Measurements from ENCODE around the gene NCF4. TPM values are rescaled to one million over a fixed set of nuclear protein-coding genes. Genes with fewer than 3 reads are reported as not detected.

The NCF4 gene
- total and polyA plus RNA-seq, 4 donors, result 6.5 to 42.4 (median 27.2) TPM

GRCh38 chr22:36831206-36831605 is 29.6 kb upstream of the NCF4 start:
- Histone ChIP-seq H3K4me3 (ENCODE audit: low read length in 2 of 2) (no peak overlapping the region), H3K27me3 (ENCODE audit: control insufficient read depth in 1 of 2, insufficient read depth in 2 of 2, low read length in 1 of 2) (peaks cover 0 to 4% of the 10 kb centered on the region in 2 donors), H3K9me3 (ENCODE audit: control insufficient read depth, low read length) (peaks cover 8% of the 10 kb centered on the region), H3K4me1 (ENCODE audit: control insufficient read depth in 1 of 2, insufficient read depth in 2 of 2, low read length in 2 of 2) (no peaks in the 10 kb centered on the region), H3K27ac (ENCODE audit: low read depth in 1 of 2, low read length in 2 of 2) (no peak overlapping the region), H3K36me3 (ENCODE audit: control insufficient read depth in 1 of 2, insufficient read depth in 2 of 2, low read length in 1 of 2) (no peaks in the 10 kb centered on the region)
- DNase-seq, result no peak
- ATAC-seq (ENCODE audit: low FRiP score), result no peak
- intact Hi-C loops (cut with DNase I), result no loop called here

GRCh38 chr22:36831717-36832116 is 29.1 kb upstream of the NCF4 start:
- 83 to 85% methylated on average over 3 of the region's 3 CpGs for WGBS, 2 donors
- intact Hi-C loops (cut with DNase I), result no loop called here
- DNase-seq (no peak), ATAC-seq (ENCODE audit: low FRiP score) (no peak)
- no peak overlapping the region for H3K4me3 ChIP-seq (ENCODE audit: low read length in 2 of 2)
- no peaks in the 10 kb centered on the region for H3K36me3 ChIP-seq (ENCODE audit: control insufficient read depth in 1 of 2, insufficient read depth in 2 of 2, low read length in 1 of 2)
- H3K4me1 ChIP-seq (ENCODE audit: control insufficient read depth in 1 of 2, insufficient read depth in 2 of 2, low read length in 2 of 2), result no peaks in the 10 kb centered on the region
- no peak overlapping the region for H3K27ac ChIP-seq (ENCODE audit: low read depth in 1 of 2, low read length in 2 of 2)
- H3K9me3 ChIP-seq (ENCODE audit: control insufficient read depth, low read length), result peaks cover 8% of the 10 kb centered on the region
- H3K27me3 ChIP-seq (ENCODE audit: control insufficient read depth in 1 of 2, insufficient read depth in 2 of 2, low read length in 1 of 2), result peaks cover 0 to 7% of the 10 kb centered on the region in 2 donors

DNA sequence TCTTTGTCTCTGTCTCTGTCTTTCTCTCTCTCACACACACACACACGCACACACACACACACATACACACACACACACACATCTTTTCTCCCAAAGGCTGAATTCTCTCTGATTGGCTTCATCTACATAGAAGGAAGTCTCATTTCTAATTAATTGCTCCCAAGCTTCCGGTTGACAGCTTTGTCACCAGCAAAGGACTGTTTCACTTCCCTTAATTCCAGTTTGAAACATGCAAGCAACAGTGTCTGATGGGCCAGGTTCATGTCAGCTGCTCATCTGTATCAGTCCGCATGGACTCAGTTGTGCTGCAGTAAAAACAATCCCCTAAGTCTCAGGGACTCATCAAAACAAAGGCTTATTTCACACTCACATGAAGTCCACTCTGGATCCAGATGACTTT is 27.7 kb upstream of the NCF4 start:
- 79 to 82% methylated on average over 3 of the region's 3 CpGs for WGBS, 2 donors
- Histone ChIP-seq H3K4me1 (ENCODE audit: control insufficient read depth in 1 of 2, insufficient read depth in 2 of 2, low read length in 2 of 2) (no peaks in the 10 kb centered on the region), H3K4me3 (ENCODE audit: low read length in 2 of 2) (no peak overlapping the region), H3K27ac (ENCODE audit: low read depth in 1 of 2, low read length in 2 of 2) (no peak overlapping the region), H3K9me3 (ENCODE audit: control insufficient read depth, low read length) (peaks cover 8% of the 10 kb centered on the region), H3K27me3 (ENCODE audit: control insufficient read depth in 1 of 2, insufficient read depth in 2 of 2, low read length in 1 of 2) (peaks cover 0 to 7% of the 10 kb centered on the region in 2 donors), H3K36me3 (ENCODE audit: control insufficient read depth in 1 of 2, insufficient read depth in 2 of 2, low read length in 1 of 2) (no peaks in the 10 kb centered on the region)
- DNase-seq, result no peak
- ATAC-seq (ENCODE audit: low FRiP score), result no peak
- intact Hi-C loops (cut with DNase I), result no loop called here

- intact Hi-C loops (cut with DNase I), result no loop called here
- H3K27me3 ChIP-seq (ENCODE audit: control insufficient read depth in 1 of 2, insufficient read depth in 2 of 2, low read length in 1 of 2), result peaks cover 0 to 7% of the 10 kb centered on the region in 2 donors
- H3K27ac ChIP-seq (ENCODE audit: low read depth in 1 of 2, low read length in 2 of 2), result no peak overlapping the region
- ATAC-seq (ENCODE audit: low FRiP score) (no peak), DNase-seq (no peak)
- no peaks in the 10 kb centered on the region for H3K36me3 ChIP-seq (ENCODE audit: control insufficient read depth in 1 of 2, insufficient read depth in 2 of 2, low read length in 1 of 2)
- H3K9me3 ChIP-seq (ENCODE audit: control insufficient read depth, low read length), result peaks cover 8% of the 10 kb centered on the region
- H3K4me1 ChIP-seq (ENCODE audit: control insufficient read depth in 1 of 2, insufficient read depth in 2 of 2, low read length in 2 of 2), result no peaks in the 10 kb centered on the region
- WGBS, 2 donors, result 58 to 59% methylated on average over 5 of the region's 5 CpGs
- no peak overlapping the region for H3K4me3 ChIP-seq (ENCODE audit: low read length in 2 of 2)
These were observed 24.9 kb upstream of the NCF4 start for GRCh38 chr22:36835903-36836302.

DNA sequence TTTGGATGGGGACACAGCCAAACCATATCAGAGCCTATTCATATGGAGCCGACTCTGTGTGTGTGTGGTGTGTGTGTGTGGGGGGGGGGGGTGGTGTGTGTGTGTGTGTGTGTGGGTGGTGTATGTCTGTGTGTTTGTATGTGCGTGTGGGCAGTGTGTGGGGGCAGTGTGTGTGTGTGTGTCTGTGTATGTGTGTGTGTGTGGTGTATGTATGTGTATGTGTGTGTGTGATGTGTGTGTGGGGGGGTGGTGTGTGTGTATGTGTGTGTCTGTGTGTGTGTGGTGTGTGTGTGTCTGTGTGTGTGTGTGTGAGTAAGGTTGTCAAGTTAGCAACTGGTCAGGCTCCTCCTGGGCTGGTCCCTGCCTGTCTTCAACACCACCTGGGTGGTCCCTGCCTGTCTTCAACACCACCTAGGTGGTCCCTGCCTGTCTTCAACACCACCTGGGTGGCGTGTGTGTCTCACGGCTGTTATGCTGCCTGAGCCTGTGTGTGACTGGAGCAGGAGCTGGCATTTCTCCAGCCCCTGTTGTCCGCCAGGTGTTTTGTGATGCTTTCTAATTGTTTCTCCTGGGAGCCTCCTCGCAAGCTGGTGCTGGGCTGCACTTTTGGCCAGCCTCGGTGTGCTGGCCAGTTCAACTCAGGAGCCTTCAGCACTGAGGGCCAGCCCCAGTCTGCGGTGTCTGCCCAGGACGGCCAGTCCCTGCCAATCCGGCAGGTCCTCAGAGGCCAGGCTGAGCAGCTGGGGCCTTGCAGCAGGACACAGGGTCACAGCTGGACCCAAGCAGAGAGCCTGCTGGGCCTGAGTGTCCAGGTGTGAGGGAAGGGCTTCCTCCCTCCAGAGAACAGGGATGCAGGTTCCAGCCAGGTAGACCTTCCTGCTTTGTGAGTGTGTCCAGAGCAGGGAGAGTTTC is 22.4 kb upstream of the NCF4 start:
- Histone ChIP-seq H3K27ac (ENCODE audit: low read depth in 1 of 2, low read length in 2 of 2) (no peak overlapping the region), H3K27me3 (ENCODE audit: control insufficient read depth in 1 of 2, insufficient read depth in 2 of 2, low read length in 1 of 2) (peaks cover 0 to 3% of the 10 kb centered on the region in 2 donors), H3K4me1 (ENCODE audit: control insufficient read depth in 1 of 2, insufficient read depth in 2 of 2, low read length in 2 of 2) (no peaks in the 10 kb centered on the region), H3K4me3 (ENCODE audit: low read length in 2 of 2) (no peak overlapping the region), H3K9me3 (ENCODE audit: control insufficient read depth, low read length) (peaks cover 3% of the 10 kb centered on the region), H3K36me3 (ENCODE audit: control insufficient read depth in 1 of 2, insufficient read depth in 2 of 2, low read length in 1 of 2) (no peaks in the 10 kb centered on the region)
- intact Hi-C loops (cut with DNase I), result no loop called here
- DNase-seq (no peak), ATAC-seq (ENCODE audit: low FRiP score) (no peak)
- WGBS, 2 donors, result 74 to 81% methylated on average over 10 of the region's 10 CpGs

DNA sequence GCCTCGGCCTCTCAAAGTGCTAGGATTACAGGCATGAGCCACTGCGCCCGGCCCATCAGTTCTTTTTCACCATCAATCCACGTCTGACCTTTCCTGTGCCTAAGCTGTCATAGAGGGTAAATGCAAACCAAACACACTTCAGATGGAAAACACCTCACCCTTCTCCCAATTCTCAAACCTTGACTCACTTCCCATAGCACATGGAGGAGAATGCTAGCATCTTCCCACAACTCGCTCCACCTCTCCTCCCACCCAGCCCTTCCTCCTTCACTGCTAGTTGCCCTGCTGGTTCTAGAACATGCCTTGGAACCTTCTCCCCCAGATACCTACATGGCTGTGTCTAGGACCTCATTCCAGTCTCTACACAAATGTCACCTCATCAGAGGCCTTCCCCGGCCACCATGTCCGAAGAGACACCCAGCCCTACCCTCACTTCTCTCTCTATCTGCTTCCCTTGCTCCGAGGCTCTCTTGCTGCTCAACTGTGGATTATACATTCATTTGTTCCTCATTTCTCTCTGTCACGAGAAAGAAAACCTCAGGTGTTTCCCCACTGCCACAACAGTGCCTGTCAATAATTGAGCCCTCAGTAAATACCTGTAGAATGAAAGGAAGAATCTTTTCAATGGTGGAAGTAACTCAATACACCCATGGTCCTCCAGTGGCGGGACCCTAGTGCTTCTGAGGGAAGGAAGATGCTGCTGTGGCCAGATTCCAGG is 21.3 kb upstream of the NCF4 start:
- H3K4me1 ChIP-seq (ENCODE audit: control insufficient read depth in 1 of 2, insufficient read depth in 2 of 2, low read length in 2 of 2), result no peaks in the 10 kb centered on the region
- no peak overlapping the region for H3K4me3 ChIP-seq (ENCODE audit: low read length in 2 of 2)
- WGBS, 2 donors, result 77 to 81% methylated on average over 10 of the region's 10 CpGs
- no peaks in the 10 kb centered on the region for H3K36me3 ChIP-seq (ENCODE audit: control insufficient read depth in 1 of 2, insufficient read depth in 2 of 2, low read length in 1 of 2)
- no peak for ATAC-seq (ENCODE audit: low FRiP score)
- no peak for DNase-seq
- H3K27ac ChIP-seq (ENCODE audit: low read depth in 1 of 2, low read length in 2 of 2), result no peak overlapping the region
- intact Hi-C loops (cut with DNase I), result no loop called here
- peaks cover 3% of the 10 kb centered on the region for H3K9me3 ChIP-seq (ENCODE audit: control insufficient read depth, low read length)
- H3K27me3 ChIP-seq (ENCODE audit: control insufficient read depth in 1 of 2, insufficient read depth in 2 of 2, low read length in 1 of 2), result peaks cover 0 to 3% of the 10 kb centered on the region in 2 donors

DNA sequence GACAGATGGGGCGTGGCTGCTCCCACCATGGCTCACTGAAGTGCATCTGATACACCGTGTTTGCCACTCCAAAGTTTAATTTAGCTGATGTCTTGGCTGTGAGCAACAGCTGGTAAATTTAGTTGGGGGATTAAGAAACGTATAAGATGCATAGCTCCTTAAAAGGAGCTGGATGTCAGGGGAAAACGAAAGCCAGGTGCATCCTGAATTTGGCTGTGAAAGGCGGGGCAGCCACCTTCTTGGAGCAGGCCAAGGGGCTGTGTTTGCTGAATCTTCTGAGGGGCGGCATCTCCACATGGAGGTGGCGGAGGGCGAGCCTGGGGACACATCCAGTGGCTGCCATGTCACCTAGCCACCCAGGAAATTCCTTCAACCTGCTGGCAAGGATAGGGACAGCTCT is 20.7 kb upstream of the NCF4 start:
- Histone ChIP-seq H3K4me1 (ENCODE audit: control insufficient read depth in 1 of 2, insufficient read depth in 2 of 2, low read length in 2 of 2) (no peaks in the 10 kb centered on the region), H3K4me3 (ENCODE audit: low read length in 2 of 2) (no peak overlapping the region), H3K27ac (ENCODE audit: low read depth in 1 of 2, low read length in 2 of 2) (no peak overlapping the region), H3K36me3 (ENCODE audit: control insufficient read depth in 1 of 2, insufficient read depth in 2 of 2, low read length in 1 of 2) (no peaks in the 10 kb centered on the region), H3K27me3 (ENCODE audit: control insufficient read depth in 1 of 2, insufficient read depth in 2 of 2, low read length in 1 of 2) (peaks cover 0 to 3% of the 10 kb centered on the region in 2 donors), H3K9me3 (ENCODE audit: control insufficient read depth, low read length) (peaks cover 3% of the 10 kb centered on the region)
- DNase-seq, result no peak
- intact Hi-C loops (cut with DNase I), result no loop called here
- ATAC-seq (ENCODE audit: low FRiP score), result no peak
- 66 to 74% methylated on average over 8 of the region's 8 CpGs for WGBS, 2 donors

GRCh38 chr22:36846271-36846670 is 14.5 kb upstream of the NCF4 start:
- H3K27me3 ChIP-seq (ENCODE audit: control insufficient read depth in 1 of 2, insufficient read depth in 2 of 2, low read length in 1 of 2), result no peaks in the 10 kb centered on the region
- no peaks in the 10 kb centered on the region for H3K36me3 ChIP-seq (ENCODE audit: control insufficient read depth in 1 of 2, insufficient read depth in 2 of 2, low read length in 1 of 2)
- ATAC-seq (ENCODE audit: low FRiP score) (no peak), DNase-seq (no peak)
- intact Hi-C loops (cut with DNase I), result no loop called here
- H3K27ac ChIP-seq (ENCODE audit: low read depth in 1 of 2, low read length in 2 of 2), result no peak overlapping the region
- 64 to 71% methylated on average over 5 of the region's 5 CpGs for WGBS, 2 donors
- H3K4me3 ChIP-seq (ENCODE audit: low read length in 2 of 2), result no peak overlapping the region
- no peaks in the 10 kb centered on the region for H3K4me1 ChIP-seq (ENCODE audit: control insufficient read depth in 1 of 2, insufficient read depth in 2 of 2, low read length in 2 of 2)
- H3K9me3 ChIP-seq (ENCODE audit: control insufficient read depth, low read length), result no peaks in the 10 kb centered on the region

DNA sequence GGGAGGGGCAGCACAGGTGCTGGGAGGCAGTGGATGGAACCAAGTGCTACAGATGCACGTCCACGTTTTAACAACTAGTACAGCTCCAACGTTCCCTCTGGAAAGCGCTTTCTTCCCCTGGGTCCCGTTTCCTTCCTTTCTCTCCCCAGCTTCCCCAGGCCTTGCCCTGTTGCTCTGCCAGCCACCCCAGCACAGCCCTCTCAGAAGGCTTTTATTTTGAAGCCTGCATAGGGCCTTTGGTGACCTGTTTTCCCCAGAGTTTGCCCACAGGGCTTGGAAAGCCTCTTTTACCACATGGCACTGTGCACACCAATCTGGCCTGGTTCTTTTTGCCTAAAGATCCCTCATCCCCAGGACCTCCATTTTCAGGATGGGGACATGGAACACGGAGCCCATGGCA is 13.9 kb upstream of the NCF4 start:
- no peak for DNase-seq
- H3K9me3 ChIP-seq (ENCODE audit: control insufficient read depth, low read length), result no peaks in the 10 kb centered on the region
- no peak for ATAC-seq (ENCODE audit: low FRiP score)
- H3K27ac ChIP-seq (ENCODE audit: low read depth in 1 of 2, low read length in 2 of 2), result no peak overlapping the region
- no peaks in the 10 kb centered on the region for H3K27me3 ChIP-seq (ENCODE audit: control insufficient read depth in 1 of 2, insufficient read depth in 2 of 2, low read length in 1 of 2)
- H3K4me3 ChIP-seq (ENCODE audit: low read length in 2 of 2), result no peak overlapping the region
- no peaks in the 10 kb centered on the region for H3K36me3 ChIP-seq (ENCODE audit: control insufficient read depth in 1 of 2, insufficient read depth in 2 of 2, low read length in 1 of 2)
- intact Hi-C loops (cut with DNase I), result no loop called here
- no peaks in the 10 kb centered on the region for H3K4me1 ChIP-seq (ENCODE audit: control insufficient read depth in 1 of 2, insufficient read depth in 2 of 2, low read length in 2 of 2)
- WGBS, 2 donors, result 31 to 38% methylated on average over 6 of the region's 6 CpGs
